Fibroblast of the conjunctiva (primary cell): ENCODE data around the gene KIAA0753.

Experiments
- DNase-seq: peaks from one replicate; pipeline ENCODE4 v3.0.0-alpha.2; 2010; ENCODE audit warnings: low read depth

Gene KIAA0753

GRCh38 chr17:6641247-6641863 is 844 bp upstream of the KIAA0753 start:
- no peak for DNase-seq

- no peak for DNase-seq
These were observed 650 bp downstream of the KIAA0753 start for GRCh38 chr17:6639586-6640535.

GRCh38 chr17:6639014-6639585 is 1.4 kb downstream of the KIAA0753 start:
- no peak for DNase-seq

GRCh38 chr17:6638046-6638908 is 2.2 kb downstream of the KIAA0753 start:
- DNase-seq, result no peak

GRCh38 chr17:6637458-6637840 is 3.1 kb downstream of the KIAA0753 start:
- DNase-seq, result no peak

- DNase-seq, result no peak
These were observed 3.7 kb downstream of the KIAA0753 start for GRCh38 chr17:6636616-6637457.

- DNase-seq, result no peak
These were observed 4.4 kb downstream of the KIAA0753 start for GRCh38 chr17:6636105-6636504.

GRCh38 chr17:6633263-6633662 is 7.2 kb downstream of the KIAA0753 start:
- no peak for DNase-seq

GRCh38 chr17:6632530-6632929 is 8.0 kb downstream of the KIAA0753 start:
- DNase-seq, result no peak

GRCh38 chr17:6630390-6630789 is 10.1 kb downstream of the KIAA0753 start:
- DNase-seq, result no peak

GRCh38 chr17:6627019-6627418 is 13.5 kb downstream of the KIAA0753 start:
- no peak for DNase-seq

- no peak for DNase-seq
These were observed 13.9 kb downstream of the KIAA0753 start for GRCh38 chr17:6626616-6627015.

GRCh38 chr17:6623941-6624340 is 16.6 kb downstream of the KIAA0753 start:
- DNase-seq, result no peak

GRCh38 chr17:6611231-6611630 is 29.3 kb downstream of the KIAA0753 start:
- DNase-seq, result no peak

GRCh38 chr17:6610011-6610410 is 30.5 kb downstream of the KIAA0753 start:
- DNase-seq, result no peak

- no peak for DNase-seq
These were observed 32.2 kb downstream of the KIAA0753 start for GRCh38 chr17:6608321-6608720.

GRCh38 chr17:6605142-6605541 is 35.4 kb downstream of the KIAA0753 start:
- DNase-seq, result no peak

- DNase-seq, result no peak
These were observed 36.7 kb downstream of the KIAA0753 start for GRCh38 chr17:6603744-6604325.

GRCh38 chr17:6602141-6602540 is 38.4 kb downstream of the KIAA0753 start:
- no peak for DNase-seq

GRCh38 chr17:6599364-6599763 is 41.1 kb downstream of the KIAA0753 start:
- no peak for DNase-seq

GRCh38 chr17:6597727-6598126 is 42.8 kb downstream of the KIAA0753 start:
- DNase-seq, result no peak
